Brain microvascular endothelial cell (primary cell): ENCODE measurements around the gene SOD1.
"Not testable (repeated sequence)": the region's sequence is repeated elsewhere in the genome, so short reads cannot be mapped to it uniquely, and the experiment has no call there.

Experiments
- DNase-seq: peaks from one replicate; pipeline ENCODE4 v3.0.0-alpha.2; 2020
- H3K27ac ChIP-seq: fragments of 250-450 bp; sonication (Bioruptor Pico); 2 replicates; pipeline ENCODE4 v1.5.1; 2020; ENCODE audit warnings: mild to moderate bottlenecking, moderate library complexity
- H3K27me3 ChIP-seq: fragments of 250-450 bp; sonication (Bioruptor Pico); replicated peaks from 2 replicates; pipeline ENCODE4 v1.5.1; 2020; ENCODE audit warnings: mild to moderate bottlenecking
- H3K36me3 ChIP-seq: fragments of 250-450 bp; sonication (Bioruptor Pico); replicated peaks from 2 replicates; pipeline ENCODE4 v1.5.1; 2020; ENCODE audit warnings: mild to moderate bottlenecking
- H3K4me3 ChIP-seq: 2 replicates; pipeline ENCODE4 v1.5.1; 2011; ENCODE audit warnings: low read depth, mild to moderate bottlenecking, control low read depth, low read length, moderate library complexity
- CTCF ChIP-seq: IDR thresholded peaks from 2 replicates; pipeline ENCODE4 v1.5.1; 2011; ENCODE audit warnings: low read depth, mild to moderate bottlenecking, moderate library complexity, low read length, control low read depth, inconsistent platforms; ENCODE audit errors: missing control alignments
- in situ Hi-C: cut with HindIII; loops from 2 replicates; pipeline ENCODE4 v1.10.0; 2017; ENCODE audit warnings: low sequenced_read_pairs, low pct_ligation_motif_present

Gene SOD1

GRCh38 chr21:31629972-31630711 is 29.4 kb upstream of the SOD1 start:
- in situ Hi-C loops, result no loop called here
- no peak for TF ChIP-seq CTCF
- H3K27me3 ChIP-seq, result no peaks in the 10 kb centered on the region
- no peaks in the 10 kb centered on the region for H3K36me3 ChIP-seq
- DNase-seq, result peak; percentile 97
- H3K4me3 ChIP-seq, result no peak overlapping the region
- no peak overlapping the region for H3K27ac ChIP-seq

GRCh38 chr21:31631881-31632280 is 27.6 kb upstream of the SOD1 start:
- H3K4me3 ChIP-seq, DNase-seq, H3K36me3 ChIP-seq, H3K27me3 ChIP-seq, H3K27ac ChIP-seq, in situ Hi-C loops: not testable (repeated sequence)

GRCh38 chr21:31634993-31635392 is 24.5 kb upstream of the SOD1 start:
- Histone ChIP-seq H3K27ac (no peak overlapping the region), H3K4me3 (no peak overlapping the region), H3K36me3 (no peaks in the 10 kb centered on the region), H3K27me3 (no peaks in the 10 kb centered on the region)
- in situ Hi-C loops, result no loop called here
- TF ChIP-seq CTCF, result no peak
- no peak for DNase-seq

- no peaks in the 10 kb centered on the region for H3K36me3 ChIP-seq
- in situ Hi-C loops, result no loop called here
- no peak overlapping the region for H3K4me3 ChIP-seq
- TF ChIP-seq CTCF, result no peak
- H3K27ac ChIP-seq, result no peak overlapping the region
- no peaks in the 10 kb centered on the region for H3K27me3 ChIP-seq
- DNase-seq, result no peak
Observed at GRCh38 chr21:31636874-31637273, 22.6 kb upstream of the SOD1 start.

GRCh38 chr21:31641416-31641922 is 18.0 kb upstream of the SOD1 start:
- Histone ChIP-seq H3K27me3 (no peaks in the 10 kb centered on the region), H3K27ac (no peak overlapping the region), H3K4me3 (no peak overlapping the region), H3K36me3 (no peaks in the 10 kb centered on the region)
- in situ Hi-C loops, result no loop called here
- TF ChIP-seq CTCF, result no peak
- no peak for DNase-seq

- in situ Hi-C loops, result no loop called here
- no peaks in the 10 kb centered on the region for H3K36me3 ChIP-seq
- DNase-seq, result no peak
- H3K27me3 ChIP-seq, result no peaks in the 10 kb centered on the region
- no peak for TF ChIP-seq CTCF
- H3K4me3 ChIP-seq, result no peak overlapping the region
- no peak overlapping the region for H3K27ac ChIP-seq
Observed at GRCh38 chr21:31644643-31645042, 14.8 kb upstream of the SOD1 start.
